ENCODE data around the gene COX11.

The COX11 gene

DNA sequence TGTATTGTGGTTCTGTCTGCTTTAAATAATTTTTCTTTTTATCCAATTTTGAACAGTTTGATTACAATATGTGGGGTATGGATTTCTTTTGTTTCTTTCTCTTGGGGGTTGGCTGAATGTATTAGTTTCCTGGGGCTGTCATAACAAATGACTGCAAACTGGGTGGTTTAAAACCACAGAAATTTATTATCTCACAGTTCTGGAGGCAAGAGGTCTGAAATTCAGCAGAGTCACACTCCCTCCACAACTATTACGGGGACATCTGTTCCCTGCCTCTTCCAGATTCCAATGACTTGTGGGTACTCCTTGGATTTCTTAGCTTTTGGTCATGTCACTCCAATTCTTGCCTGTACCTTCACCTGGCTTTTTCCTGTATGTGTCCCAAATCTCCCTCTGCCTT is 23.7 kb downstream of the COX11 start:
- TF ChIP-seq GATA2 (IDR thresholded peaks at IDR 0.05; ENCODE audit: low read depth, low read length) (no peak), GATA3 (IDR thresholded peaks at IDR 0.05; ENCODE audit: low read depth, low read length) (no peak)

DNA sequence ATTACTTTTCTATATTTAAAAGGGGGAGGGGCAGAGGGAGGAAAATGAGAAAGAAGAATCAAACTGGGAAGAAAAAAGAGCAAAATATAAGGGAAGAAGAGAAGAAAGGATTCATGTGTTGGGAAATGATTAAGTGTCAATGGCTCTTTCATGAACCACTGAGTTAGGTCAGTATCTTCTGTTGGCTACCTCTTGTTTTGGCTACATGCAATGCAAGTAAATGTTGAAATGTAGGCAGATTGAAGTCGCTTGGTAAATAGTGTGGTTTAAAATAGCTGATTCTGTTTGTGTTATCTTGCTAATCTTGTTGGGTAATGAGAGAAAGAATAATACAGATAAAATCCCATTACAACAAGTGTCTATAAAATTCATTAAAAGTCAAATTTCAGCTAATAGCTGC is 27.2 kb downstream of the COX11 start:
- TF ChIP-seq GATA3 (IDR thresholded peaks at IDR 0.05; ENCODE audit: low read depth, low read length) (no peak), GATA2 (IDR thresholded peaks at IDR 0.05; ENCODE audit: low read depth, low read length) (no peak)

DNA sequence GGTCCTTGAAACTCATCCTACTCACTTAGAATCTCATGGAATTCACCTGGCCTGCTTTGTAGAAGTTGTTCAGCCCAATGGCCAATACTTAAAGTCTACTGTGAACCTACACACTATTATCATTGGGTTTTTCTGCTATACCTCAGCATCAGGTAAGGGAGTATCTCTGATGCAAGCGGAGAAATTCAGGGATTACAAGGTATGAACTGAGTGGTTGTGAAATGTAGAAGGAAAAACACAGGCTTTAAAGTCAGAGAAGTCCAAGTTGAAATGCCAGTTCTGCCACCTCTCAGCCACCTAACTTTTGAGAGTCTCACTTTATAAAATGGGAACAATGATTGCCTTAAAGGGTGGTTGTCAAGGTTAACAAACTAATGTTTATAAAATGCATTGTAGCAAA is 31.0 kb downstream of the COX11 start:
- TF ChIP-seq GATA2 (IDR thresholded peaks at IDR 0.05; ENCODE audit: low read depth, low read length) (no peak), GATA3 (IDR thresholded peaks at IDR 0.05; ENCODE audit: low read depth, low read length) (no peak)

DNA sequence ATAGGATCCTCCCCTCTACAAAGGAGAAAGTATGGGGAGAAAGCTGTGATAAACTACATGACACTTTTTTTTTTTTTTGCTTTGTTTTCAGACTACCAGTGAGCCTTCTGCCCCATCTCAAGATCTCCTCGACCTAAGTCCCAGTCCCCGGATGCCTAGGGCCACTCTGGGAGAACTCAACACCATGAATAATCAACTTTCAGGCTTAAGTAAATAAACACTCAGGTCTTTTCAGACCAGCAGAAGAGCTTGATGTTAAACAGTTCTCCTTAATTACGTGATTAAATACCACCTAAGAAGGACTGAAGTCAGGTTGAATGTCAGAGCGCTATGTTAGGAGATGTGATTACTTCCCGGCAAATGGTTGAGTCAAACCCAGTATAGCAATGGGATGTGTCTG is 31.4 kb downstream of the COX11 start:
- TF ChIP-seq GATA3 (IDR thresholded peaks at IDR 0.05; ENCODE audit: low read depth, low read length) (no peak), GATA2 (IDR thresholded peaks at IDR 0.05; ENCODE audit: low read depth, low read length) (no peak)

DNA sequence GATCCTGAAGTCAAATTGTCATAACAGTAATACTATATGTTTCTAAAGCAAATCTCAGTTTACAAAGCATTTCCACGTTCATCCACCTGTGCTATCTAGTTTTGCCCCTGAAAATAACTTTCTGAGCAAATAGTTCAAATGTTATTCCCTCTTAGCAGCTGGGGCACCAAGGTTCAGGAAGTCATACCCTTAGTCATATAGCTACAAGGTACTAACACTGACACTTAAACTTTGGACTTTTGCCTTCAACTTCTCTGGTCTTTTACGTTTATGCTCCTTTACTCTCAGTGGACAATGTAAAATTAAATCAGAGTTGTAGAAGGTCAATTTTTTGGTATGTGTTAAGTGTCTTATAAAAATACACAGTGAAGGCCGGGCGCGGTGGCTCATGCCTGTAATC is 33.0 kb downstream of the COX11 start:
- TF ChIP-seq GATA2 (IDR thresholded peaks at IDR 0.05; ENCODE audit: low read depth, low read length) (no peak), GATA3 (IDR thresholded peaks at IDR 0.05; ENCODE audit: low read depth, low read length) (no peak)

DNA sequence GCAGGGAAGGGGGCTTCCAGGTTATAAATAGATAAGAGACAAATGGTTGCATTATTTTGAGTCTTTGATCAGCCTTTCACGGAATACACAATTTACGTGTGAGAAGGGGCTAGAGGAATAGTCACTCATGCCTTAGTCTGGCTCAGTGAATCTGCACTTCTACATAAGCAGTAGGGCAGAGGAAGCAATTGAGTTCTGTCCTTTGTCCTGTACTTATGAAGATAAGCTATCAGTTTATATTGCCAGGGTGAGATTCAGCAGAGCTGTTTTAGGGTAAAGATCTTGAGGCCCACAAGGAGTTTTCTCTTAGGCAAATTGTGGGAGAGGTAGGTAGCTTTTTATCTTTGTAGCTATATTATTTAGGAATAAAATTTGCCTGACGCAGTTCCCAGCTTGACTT is 34.5 kb downstream of the COX11 start:
- TF ChIP-seq GATA2 (IDR thresholded peaks at IDR 0.05; ENCODE audit: low read depth, low read length), result no peak
- TF ChIP-seq GATA3 (IDR thresholded peaks at IDR 0.05; ENCODE audit: low read depth, low read length), result no peak

DNA sequence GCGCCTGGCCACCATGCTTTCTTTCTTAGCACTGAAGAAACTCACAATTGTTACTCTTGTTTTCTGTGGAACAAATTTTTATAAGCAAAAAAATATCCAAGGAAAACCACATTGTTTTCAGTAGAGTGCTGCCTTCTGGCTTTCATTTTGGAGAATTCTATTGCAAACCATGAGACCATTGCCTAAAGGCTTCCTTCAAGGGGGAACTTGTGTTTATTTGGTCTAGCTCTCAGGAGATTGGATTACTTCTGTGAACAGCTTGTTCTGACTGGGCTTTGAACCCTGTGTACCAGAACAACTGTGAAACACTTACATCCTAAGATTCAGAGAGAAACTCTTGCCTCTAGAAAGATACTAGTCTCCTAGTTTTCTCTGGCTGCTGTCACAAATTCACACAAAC is 35.7 kb downstream of the COX11 start:
- TF ChIP-seq GATA3 (IDR thresholded peaks at IDR 0.05; ENCODE audit: low read depth, low read length) (no peak), GATA2 (IDR thresholded peaks at IDR 0.05; ENCODE audit: low read depth, low read length) (no peak)

DNA sequence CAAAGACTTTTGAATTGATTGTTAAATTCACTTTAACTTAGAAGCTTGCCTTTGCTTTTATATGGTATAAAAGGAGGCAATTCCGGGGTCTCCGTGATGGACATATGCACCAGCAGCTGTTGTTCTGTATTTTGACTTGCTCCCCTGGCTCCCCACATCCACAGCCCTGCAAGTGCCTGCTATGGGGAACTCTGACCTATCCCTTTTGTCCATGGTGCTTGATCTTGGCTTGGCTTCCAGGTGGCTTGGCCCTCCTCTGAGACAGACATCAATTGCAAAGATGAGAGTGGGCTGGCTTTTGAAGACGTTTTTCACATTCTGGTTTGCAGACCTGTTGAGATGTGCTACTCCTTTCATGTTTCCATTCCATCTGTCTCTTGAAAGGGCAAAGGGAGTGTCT is 40.9 kb downstream of the COX11 start:
- TF ChIP-seq GATA2 (IDR thresholded peaks at IDR 0.05; ENCODE audit: low read depth, low read length) (no peak), GATA3 (IDR thresholded peaks at IDR 0.05; ENCODE audit: low read depth, low read length) (no peak)

DNA sequence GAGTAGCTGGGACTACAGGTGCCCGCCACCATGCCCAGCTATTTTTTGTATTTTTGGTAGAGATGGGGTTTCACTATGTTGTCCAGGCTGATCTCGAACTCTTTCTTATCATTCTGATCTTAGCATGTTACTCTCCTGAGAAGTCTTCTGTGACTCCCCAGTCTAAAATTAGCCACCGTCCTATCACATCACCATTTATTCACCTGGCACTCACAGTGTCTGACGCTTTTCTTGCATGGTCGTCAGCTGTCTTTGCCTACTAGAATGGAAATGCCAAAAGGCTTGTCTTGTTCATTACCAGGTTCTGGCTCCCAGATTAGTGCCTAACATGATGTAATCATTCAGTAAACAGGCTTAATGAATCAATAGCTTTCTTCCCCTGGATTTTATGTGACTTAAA is 44.0 kb downstream of the COX11 start:
- TF ChIP-seq GATA2 (IDR thresholded peaks at IDR 0.05; ENCODE audit: low read depth, low read length), result no peak
- TF ChIP-seq GATA3 (IDR thresholded peaks at IDR 0.05; ENCODE audit: low read depth, low read length), result no peak

DNA sequence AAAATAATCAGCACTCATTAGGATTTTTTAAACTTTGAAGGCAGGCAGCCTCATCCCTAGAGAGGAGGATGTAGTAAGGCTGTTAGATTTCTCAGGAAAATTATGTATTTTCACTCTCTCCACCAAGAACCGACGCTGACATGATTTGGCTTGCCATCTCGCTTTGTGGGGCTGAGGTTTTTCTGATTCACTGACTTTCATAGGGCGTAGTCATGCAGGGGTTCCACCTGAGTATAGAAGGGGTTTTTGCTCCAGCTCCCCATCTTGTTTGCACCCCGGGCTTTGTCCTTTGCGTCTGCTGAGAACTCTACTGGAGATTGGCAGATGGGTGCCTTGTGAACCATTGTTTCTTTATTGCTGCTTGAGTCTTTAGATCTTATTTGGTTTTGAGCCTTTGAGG is 47.6 kb downstream of the COX11 start:
- TF ChIP-seq GATA2 (IDR thresholded peaks at IDR 0.05; ENCODE audit: low read depth, low read length) (no peak), GATA3 (IDR thresholded peaks at IDR 0.05; ENCODE audit: low read depth, low read length) (no peak)

DNA sequence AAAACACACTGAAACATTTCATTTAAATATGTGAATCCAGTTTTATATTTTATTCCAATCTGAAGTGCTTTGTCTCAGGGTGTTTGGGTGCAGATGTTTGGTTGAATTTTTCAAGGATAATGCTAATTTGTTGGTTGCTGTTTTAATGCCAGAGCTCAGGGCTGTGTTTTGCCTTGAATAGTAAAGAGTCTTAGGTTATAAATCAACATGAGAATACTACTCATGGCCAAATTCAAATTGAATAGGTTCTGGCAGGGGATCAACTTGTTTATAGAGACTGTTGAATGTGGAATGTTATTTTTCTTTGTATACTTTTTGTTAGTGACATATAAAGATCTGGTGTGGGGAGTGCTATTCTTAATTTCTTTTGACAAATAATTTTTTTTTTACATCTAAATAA is 49.0 kb downstream of the COX11 start:
- TF ChIP-seq GATA3 (IDR thresholded peaks at IDR 0.05; ENCODE audit: low read depth, low read length) (no peak), GATA2 (IDR thresholded peaks at IDR 0.05; ENCODE audit: low read depth, low read length) (no peak)

DNA sequence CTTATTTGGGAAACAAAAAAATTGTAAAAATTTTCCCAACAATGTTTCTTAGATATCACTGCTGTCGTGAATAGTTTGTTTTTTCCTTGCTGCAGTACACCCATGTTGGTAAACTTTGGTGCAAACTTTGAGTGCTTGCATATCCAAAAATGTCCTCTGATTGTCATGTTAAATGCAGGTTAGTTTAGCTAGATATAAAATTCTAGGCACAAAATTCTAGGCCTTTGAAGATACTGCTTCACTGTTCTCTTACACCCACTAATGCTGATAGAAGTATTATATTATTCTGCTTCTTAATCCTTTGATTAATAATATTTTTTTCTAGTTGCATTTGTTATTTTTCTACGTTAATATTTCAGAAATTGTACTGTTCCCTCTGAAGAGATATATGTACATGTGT is 51.7 kb downstream of the COX11 start:
- TF ChIP-seq GATA2 (IDR thresholded peaks at IDR 0.05; ENCODE audit: low read depth, low read length) (no peak), GATA3 (IDR thresholded peaks at IDR 0.05; ENCODE audit: low read depth, low read length) (no peak)

Measured in SH-SY5Y (cell line).